IPS-18c (cell line): Measurements from ENCODE around the gene KATNAL2.
"Not testable (repeated sequence)": the region's sequence is repeated elsewhere in the genome, so short reads cannot be mapped to it uniquely, and the experiment has no call there.

Experiments
- H3K4me3 ChIP-seq: 2 replicates; pipeline ENCODE4 v1.7.0; 2013; ENCODE audit warnings: low read depth, mild to moderate bottlenecking, low read length, moderate library complexity; ENCODE audit not compliant: insufficient read depth
- H3K9me3 ChIP-seq: one replicate; pipeline ENCODE4 v1.6.1; 2013; ENCODE audit warnings: mild to moderate bottlenecking, low read length, moderate library complexity; ENCODE audit not compliant: control insufficient read depth, insufficient read depth

The KATNAL2 gene

DNA sequence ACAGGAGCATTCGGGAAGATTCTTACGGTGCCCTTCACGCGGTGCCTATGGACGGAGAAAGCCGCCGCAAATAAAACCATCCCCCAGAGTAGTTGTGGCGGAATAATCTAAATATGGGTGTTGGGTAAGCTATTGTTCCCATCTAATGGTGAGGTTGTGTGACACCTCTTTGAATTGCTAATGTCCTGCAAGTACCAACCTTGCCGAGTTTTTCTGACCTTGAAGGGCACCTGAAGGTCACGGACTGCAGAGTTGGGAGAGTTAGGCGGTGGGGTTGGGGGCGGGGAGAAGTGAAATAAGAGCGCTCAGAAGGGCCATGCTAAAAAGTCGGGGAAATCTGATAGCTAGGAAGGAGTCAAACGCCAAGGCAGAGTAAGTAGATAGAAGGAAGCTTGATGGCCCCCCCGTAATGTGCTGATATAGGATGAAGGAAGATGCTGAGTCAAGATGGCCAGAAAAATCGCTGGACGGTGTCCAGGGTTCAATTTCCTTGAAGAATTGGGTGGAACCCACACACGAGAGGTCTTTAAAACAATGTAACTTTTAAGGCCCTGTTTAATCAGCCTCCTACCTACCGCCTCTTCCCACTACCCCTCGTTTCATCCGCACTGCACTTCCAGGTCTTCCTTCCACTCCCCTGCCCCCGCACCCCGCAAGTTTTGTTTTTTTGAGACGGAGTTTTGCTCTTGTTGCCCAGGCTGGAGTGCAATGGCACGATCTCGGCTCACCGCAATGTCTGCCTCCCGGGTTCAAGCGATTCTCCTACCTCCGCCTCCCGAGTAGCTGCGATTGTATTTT lies 600 bp downstream of the KATNAL2 start:
- Histone ChIP-seq H3K9me3 (no peaks in the 10 kb centered on the region), H3K4me3 (peak overlapping the region; percentile 45)

DNA sequence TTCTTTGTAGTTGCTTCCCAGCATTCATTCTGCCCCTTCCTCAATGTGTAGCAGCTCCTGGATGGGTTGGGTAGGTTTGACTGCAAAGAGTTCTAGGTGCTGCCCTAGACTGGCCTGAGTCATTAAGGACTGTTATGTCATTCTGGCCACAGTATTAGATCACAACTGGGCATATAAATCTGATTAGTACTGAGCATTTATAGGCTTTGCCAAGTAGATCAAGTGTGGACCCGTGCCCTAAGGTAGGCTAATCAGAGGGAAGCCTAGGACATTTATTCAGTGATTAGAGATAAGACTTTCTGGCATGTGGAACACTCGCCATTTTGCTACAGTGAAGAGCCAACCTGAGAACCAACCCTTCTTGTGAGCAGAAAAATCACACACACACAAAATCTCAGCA lies 2.7 kb downstream of the KATNAL2 start:
- no peaks in the 10 kb centered on the region for H3K9me3 ChIP-seq
- H3K4me3 ChIP-seq, result no peak overlapping the region

DNA sequence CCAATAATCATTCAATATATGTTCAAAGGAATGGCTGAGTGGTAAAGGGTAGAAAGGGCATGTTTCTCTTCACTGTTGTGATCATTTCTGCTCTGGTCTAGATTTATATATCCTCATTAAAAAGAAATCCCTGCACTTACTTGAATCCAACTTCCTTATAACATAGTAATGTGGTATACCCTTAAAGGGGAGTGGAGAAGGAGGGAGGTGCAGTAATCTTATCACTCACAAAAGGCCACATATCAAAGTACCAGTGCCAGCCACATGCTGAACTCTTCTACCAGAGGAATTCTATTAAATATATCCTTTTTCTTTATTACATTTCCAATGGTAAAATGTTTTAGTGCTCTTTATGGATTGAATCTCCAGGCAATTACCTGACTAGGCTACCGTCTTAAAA lies 3.3 kb downstream of the KATNAL2 start:
- Histone ChIP-seq H3K4me3 (no peak overlapping the region), H3K9me3 (no peaks in the 10 kb centered on the region)

DNA sequence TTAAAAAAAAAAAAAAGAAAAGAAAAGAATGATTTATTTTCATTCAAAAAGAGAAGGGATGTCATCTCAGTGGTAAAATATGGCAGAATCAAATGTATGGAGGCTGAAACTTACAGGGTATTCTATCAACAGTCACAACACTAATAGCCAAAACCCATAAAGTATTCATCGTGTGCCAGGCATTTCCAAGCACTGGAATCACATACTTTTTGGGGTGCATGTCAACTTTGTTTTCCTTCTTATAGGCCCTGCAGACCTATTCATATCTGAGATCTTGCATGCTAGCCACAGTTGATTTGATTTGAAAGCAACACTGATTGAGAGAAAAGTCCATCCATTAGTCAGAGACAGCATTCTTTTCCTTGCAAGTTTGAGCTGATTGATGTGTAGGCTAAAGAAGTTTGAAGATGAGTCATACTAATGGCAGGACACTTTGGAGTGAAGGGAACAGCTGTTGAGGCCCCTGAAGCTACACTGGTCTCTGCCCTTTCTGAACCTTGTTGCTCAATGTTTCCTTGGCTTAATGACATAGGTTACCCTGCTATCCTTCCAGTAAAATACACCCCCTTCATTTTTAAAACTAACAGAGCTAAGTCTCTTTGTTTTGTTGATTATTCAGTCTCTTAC lies 22.0 kb downstream of the KATNAL2 start:
- Histone ChIP-seq H3K9me3 (peaks cover 3% of the 10 kb centered on the region), H3K4me3 (no peak overlapping the region)

DNA sequence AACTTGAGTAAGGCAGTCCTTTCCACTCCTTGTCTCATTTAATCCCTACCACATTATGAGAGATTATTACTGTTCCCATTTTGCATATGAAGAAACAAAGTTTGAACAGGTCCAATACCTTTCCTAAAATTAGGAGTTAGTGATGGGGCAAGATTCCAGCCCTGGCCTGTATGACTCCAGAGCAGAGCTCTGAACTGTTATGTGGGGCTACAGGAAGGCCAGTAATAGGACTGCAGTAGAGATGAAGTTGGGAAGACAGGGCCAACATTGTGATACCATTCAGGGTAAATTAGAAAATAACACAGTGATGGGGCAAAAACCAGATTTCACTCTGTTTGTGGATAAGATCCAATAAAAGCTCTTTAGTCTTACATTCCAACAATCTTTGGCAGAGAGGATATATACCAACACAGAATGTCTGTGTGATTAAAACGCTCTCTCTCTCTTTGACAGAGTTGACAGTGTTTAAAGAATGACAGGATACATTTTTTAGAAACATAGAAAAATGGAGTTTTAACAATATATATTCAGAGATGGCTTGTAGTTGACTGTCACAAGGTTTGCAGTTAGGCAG lies 22.7 kb downstream of the KATNAL2 start:
- Histone ChIP-seq H3K9me3 (peaks cover 3% of the 10 kb centered on the region), H3K4me3 (no peak overlapping the region)

DNA sequence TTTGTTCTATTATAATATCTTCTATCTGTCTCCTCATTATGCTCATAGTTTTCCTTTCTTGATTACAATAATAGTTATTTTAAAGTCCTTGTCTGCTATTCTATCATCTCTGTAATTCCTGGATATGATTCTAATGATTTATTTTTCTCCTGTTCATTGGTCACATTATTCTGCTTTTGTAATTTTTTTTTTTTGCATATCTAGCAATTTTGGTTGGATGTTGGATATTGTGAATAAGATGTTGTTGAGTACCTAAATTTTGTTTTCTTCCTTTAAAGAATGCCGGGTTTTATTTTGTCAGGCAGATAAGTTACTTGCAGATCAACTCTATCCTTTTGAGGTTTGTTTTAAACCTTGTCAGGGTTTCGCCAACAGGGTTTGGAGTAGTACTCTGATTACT lies 25.2 kb downstream of the KATNAL2 start:
- Histone ChIP-seq H3K4me3 (no peak overlapping the region), H3K9me3 (peaks cover 3% of the 10 kb centered on the region)

DNA sequence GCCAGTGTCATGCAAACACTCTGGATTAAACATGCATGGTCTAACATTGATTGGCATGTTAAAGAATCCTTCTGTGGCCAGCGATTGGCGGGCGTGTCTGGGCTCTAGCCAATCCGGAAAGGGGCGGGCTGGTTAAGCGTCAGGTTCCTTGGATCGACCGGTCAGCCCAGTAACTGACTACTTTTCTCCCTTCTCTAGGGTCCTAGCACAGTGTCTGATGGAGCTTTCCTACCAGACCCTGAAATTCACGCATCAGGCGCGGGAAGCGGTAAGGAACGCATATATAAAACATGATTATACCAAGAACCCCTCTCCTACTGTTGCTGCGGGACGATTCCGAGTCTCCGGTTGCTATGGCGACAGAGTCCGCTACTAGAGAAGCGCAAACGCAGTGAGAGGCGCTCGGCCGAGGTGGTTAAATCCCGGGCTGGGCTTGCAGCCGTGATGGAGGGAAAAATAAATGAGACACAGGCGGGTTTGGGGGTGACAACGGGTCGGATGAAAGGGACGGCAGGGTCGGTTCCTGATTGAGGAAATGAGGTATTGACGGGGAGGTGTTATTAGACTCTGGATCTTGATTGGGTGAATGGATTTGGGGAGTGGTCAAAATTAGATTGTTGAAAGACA lies 29.4 kb downstream of the KATNAL2 start:
- H3K4me3 ChIP-seq, result peak overlapping the region; percentile 97

DNA sequence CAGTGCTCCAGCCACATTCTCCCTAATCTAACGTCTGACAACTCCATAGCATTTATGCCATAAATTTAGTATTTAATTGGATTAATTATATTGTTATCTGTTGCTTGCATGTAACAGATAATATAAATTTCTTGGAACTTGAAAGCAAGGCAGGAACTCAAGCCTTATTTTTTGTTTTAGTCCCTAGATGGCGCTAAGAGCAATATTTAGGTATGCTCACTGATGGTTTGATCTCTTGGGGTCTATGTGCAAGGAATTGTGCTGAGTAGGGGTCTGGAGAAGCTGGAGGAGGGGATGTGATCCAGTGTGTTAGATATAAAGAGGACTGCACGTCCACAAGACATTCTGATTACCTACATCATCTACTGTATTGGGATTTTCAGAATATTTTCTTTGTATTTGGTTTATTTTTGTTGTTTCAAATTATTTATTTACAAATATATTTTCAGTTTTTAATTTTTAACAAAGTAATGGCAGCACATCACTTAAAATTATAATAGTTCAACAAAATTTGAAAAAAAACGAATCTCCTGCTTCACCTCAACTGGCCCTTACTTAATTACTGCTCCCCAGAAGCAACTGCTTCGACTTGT lies 32.8 kb downstream of the KATNAL2 start:
- Histone ChIP-seq H3K9me3 (no peaks in the 10 kb centered on the region), H3K4me3 (no peak overlapping the region)

More for the DNA sequence above, 29.4 kb downstream of the KATNAL2 start:
- H3K9me3 ChIP-seq, result no peaks in the 10 kb centered on the region

DNA sequence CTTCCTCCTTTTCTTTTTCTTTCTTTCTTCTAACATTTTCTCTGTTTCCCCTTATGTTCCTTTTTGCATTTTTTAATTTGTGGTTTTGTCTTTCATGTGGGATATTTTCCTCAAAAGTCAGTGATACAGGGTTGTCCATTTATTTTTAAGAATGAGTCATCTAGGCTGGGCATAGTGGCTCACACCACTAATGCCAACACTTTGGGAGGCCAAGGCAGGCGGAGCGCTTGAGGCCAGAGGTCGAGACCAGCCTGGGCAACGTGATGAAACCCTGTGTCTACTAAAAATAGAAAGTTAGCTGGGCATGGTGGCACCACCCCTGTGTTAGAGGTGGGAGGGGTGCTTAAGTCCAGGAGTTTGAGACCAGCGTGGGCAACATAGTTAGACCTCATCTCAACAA lies 35.8 kb downstream of the KATNAL2 start:
- no peak overlapping the region for H3K4me3 ChIP-seq
- H3K9me3 ChIP-seq, result no peaks in the 10 kb centered on the region

DNA sequence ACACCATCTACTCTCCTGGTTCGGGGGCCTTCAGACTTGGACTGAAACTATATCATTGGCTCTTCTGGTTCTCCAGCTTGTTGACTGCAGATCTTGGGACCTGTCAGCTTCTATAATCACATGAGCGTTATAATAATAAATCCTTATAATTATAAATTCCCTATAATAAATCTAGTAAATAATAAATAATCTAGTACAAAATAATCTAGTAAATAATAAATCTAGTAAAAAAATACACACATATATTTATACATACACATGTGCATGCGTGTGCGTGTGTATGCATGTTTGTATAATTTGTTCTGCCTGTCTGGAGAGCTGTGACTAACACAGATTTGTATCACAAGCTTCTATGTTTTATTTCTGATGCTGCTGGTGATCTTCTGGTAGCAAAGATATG lies 40.8 kb downstream of the KATNAL2 start:
- no peaks in the 10 kb centered on the region for H3K9me3 ChIP-seq
- H3K4me3 ChIP-seq, result no peak overlapping the region

DNA sequence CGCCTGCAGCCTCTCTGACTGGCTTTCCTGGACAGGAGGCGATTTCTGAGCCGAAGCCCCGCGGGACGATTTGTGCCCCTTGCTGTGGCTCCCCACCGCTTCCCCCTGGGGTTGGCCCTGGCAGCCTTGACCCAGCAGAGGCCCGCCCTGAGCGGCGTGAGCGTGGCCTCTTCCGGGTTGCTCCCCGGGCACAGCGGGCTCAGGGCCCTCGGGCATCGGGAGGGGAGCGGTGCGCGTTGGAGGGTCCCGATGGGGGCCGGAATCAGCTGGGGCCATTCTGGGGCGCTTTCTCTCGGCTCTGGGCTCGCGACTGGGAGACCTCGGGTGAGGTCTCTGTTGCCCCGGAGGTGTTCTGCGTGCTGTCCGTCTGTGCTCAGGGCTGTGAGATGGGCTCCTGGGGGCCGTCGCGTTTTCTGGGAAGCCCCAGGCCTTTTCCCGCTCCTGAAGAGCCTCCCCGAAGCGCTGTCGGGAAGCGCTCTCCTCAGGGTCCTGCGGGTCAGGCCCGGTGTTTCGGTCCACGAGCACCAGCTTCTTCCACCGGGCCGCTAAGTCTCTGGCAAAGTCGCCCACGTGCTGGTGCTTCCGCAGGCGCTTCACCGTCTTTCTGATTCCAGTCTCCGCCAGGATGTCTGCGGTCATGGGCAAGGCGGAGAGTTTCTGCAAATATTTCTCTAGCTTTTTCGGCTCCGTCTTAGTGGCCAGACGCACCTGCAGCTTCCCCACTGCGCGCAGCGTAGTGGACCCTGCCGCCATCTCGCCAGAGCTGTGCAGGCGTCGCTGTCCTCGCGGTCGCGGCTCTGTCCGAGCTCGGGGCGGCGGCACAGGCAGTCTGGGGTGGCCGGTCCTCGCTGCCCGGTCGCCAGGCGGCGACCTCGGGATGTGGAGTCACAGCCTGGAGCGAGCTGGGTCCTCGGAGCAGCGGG lies 46.5 kb downstream of the KATNAL2 start:
- not testable (repeated sequence) for H3K4me3 ChIP-seq, H3K9me3 ChIP-seq

DNA sequence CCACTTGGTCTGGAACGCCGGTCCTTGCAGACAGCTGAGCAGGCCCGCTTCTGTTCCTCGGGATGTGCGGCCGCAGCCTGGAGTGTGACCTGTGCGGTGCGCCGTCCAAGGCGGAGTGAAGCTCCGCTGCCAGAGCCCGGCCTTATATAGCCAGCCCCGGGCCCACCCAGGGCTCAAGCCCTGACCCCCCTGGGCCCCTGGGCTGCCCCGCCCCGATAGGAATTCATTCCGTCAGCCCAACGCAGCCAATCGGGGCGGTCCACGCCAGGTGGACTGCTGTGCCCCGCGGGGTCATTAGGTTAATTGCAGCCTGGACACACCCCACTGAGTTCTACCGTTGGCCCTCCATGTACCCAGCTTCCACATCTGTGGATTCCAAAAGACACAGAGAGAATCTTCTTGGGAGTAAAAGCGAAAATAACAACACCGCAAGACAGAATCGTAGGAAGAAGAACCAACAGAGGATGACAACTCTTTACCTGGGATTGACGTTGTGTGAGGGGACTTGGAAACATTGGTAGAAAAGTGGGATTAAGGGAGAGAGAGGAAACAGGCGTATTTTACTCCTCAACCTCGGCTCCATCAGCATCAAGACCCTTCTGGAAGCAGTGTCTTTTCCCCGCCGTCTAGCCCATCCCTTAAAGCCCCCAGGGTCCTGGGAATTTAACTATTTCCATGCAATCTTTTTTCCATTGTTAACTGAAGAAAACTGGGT lies 47.3 kb downstream of the KATNAL2 start:
- H3K9me3 ChIP-seq, H3K4me3 ChIP-seq: not testable (repeated sequence)

DNA sequence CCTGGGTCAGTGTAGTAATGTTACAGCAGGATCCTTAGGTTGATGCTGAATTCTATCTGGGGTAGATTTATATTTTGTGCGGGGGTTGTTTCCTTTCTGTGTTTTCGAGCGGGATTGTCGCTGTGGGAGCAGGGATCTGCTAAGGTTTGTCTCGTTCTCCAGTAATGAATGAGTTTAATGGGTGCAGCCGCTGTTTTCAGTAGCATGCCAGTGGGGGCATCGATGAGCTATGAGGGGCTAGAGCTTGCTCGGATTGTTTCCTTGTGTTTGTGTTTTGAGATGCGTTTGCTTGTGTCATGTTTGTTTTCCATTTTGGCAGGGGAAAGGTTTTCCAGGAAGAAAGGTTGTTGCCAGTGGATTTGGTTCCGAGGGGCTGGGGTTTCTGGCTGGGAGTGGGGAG lies 48.9 kb downstream of the KATNAL2 start:
- H3K9me3 ChIP-seq, H3K4me3 ChIP-seq: not testable (repeated sequence)

DNA sequence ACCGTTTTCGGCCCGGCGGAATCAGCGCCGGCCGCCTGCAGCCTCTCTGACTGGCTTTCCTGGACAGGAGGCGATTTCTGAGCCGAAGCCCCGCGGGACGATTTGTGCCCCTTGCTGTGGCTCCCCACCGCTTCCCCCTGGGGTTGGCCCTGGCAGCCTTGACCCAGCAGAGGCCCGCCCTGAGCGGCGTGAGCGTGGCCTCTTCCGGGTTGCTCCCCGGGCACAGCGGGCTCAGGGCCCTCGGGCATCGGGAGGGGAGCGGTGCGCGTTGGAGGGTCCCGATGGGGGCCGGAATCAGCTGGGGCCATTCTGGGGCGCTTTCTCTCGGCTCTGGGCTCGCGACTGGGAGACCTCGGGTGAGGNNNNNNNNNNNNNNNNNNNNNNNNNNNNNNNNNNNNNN lies 52.1 kb downstream of the KATNAL2 start:
- not testable (repeated sequence) for H3K4me3 ChIP-seq

DNA sequence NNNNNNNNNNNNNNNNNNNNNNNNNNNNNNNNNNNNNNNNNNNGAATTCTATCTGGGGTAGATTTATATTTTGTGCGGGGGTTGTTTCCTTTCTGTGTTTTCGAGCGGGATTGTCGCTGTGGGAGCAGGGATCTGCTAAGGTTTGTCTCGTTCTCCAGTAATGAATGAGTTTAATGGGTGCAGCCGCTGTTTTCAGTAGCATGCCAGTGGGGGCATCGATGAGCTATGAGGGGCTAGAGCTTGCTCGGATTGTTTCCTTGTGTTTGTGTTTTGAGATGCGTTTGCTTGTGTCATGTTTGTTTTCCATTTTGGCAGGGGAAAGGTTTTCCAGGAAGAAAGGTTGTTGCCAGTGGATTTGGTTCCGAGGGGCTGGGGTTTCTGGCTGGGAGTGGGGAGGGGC lies 102.5 kb downstream of the KATNAL2 start:
- not testable (repeated sequence) for H3K9me3 ChIP-seq

More for the DNA sequence above, 52.1 kb downstream of the KATNAL2 start:
- not testable (repeated sequence) for H3K9me3 ChIP-seq

DNA sequence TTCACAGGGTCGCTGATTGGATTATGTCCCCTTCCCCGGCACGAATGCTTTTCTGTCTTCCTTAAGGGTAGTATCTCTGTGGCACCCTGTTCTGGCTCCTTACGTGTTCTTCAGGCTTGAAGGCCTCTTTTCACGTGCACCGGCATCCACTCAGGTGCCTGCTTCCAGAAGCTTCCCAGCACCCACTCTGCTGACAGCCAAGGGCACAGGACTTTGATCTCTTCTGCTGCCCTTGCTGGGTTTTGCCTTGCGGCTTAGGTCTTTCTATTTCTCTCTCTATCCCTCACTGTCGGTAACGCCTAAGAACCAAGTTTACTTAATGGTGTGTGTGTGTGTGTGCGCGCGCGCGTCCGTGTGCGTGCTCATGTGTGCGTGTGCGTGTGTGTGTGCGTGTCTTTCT lies 103.4 kb downstream of the KATNAL2 start:
- H3K9me3 ChIP-seq, H3K4me3 ChIP-seq: not testable (repeated sequence)

More for the DNA sequence above, 102.5 kb downstream of the KATNAL2 start:
- H3K4me3 ChIP-seq, result not testable (repeated sequence)
